Keratinocyte (primary cell): ENCODE data around the gene CAPNS1. TPM values are rescaled to one million over a fixed set of nuclear protein-coding genes. Genes with fewer than 3 reads are reported as not detected.

Source experiments
- DNase-seq: peaks from one replicate; pipeline ENCODE4 v3.0.0-alpha.2; 2011; ENCODE audit warnings: low read depth, missing footprints, low spot score
- FAIRE-seq: peaks from 2 replicates; lab custom pipeline; 2011; peaks lifted over from hg19 to GRCh38; lab: Jason Lieb, UNC
- H2AFZ ChIP-seq: 2 replicates; pipeline ENCODE4 v1.6.0; 2012; ENCODE audit warnings: low read length, control low read depth, inconsistent platforms; ENCODE audit not compliant: control insufficient read depth
- H3K27ac ChIP-seq: 2 replicates; pipeline ENCODE4 v1.5.1; 2011; ENCODE audit warnings: low read length; ENCODE audit not compliant: control insufficient read depth, insufficient read depth
- H3K27me3 ChIP-seq: 3 replicates; pipeline ENCODE4 v1.6.0; 2011; ENCODE audit warnings: low read length; ENCODE audit not compliant: control insufficient read depth, insufficient read depth; ENCODE audit errors: extremely low read depth
- H3K36me3 ChIP-seq, 2 experiments: 2 replicates in 1 of 2; 3 replicates in 1 of 2; pipeline ENCODE4 v1.5.1; 2011; ENCODE audit warnings: low read length in 2 of 2, mild to moderate bottlenecking in 1 of 2; ENCODE audit not compliant: control insufficient read depth in 2 of 2, insufficient read depth in 2 of 2; ENCODE audit errors: extremely low read depth in 1 of 2
- H3K4me1 ChIP-seq: 3 replicates; pipeline ENCODE4 v1.5.1; 2011; ENCODE audit warnings: low read length; ENCODE audit not compliant: control insufficient read depth, insufficient read depth; ENCODE audit errors: extremely low read depth
- H3K4me2 ChIP-seq: 3 replicates; pipeline ENCODE4 v1.6.0; 2011; ENCODE audit warnings: low read depth, low read length; ENCODE audit not compliant: control insufficient read depth, insufficient read depth; ENCODE audit errors: extremely low read depth
- H3K4me3 ChIP-seq, 3 experiments: fragments of 200-600 bp in 1 of 3; sonication (generic) in 1 of 3; 2 replicates in 2 of 3; 3 replicates in 1 of 3; pipeline ENCODE4 v1.5.1; 2011 to 2016; ENCODE audit warnings: low read length in 3 of 3, mild to moderate bottlenecking in 3 of 3, control low read depth in 2 of 3, inconsistent platforms in 1 of 3, low read depth in 1 of 3, mixed read lengths in 1 of 3, mixed run types in 1 of 3, moderate library complexity in 1 of 3; ENCODE audit not compliant: control insufficient read depth in 2 of 3, insufficient read depth in 2 of 3; ENCODE audit errors: extremely low read depth in 1 of 3
- H3K79me2 ChIP-seq: 2 replicates; pipeline ENCODE4 v1.6.0; 2012; ENCODE audit warnings: low read length; ENCODE audit not compliant: control insufficient read depth, insufficient read depth
- H3K9ac ChIP-seq: 3 replicates; pipeline ENCODE4 v1.6.0; 2011; ENCODE audit warnings: low read length; ENCODE audit not compliant: control insufficient read depth, insufficient read depth; ENCODE audit errors: extremely low read depth
- H3K9me1 ChIP-seq: 3 replicates; pipeline ENCODE4 v1.6.0; 2011; ENCODE audit warnings: low read length; ENCODE audit not compliant: control insufficient read depth, insufficient read depth; ENCODE audit errors: extremely low read depth
- H3K9me3 ChIP-seq: 2 replicates; pipeline ENCODE4 v1.5.1; 2012; ENCODE audit warnings: low read depth, low read length; ENCODE audit not compliant: control insufficient read depth
- H4K20me1 ChIP-seq: 3 replicates; pipeline ENCODE4 v1.6.0; 2011; ENCODE audit warnings: low read length; ENCODE audit not compliant: control insufficient read depth, insufficient read depth; ENCODE audit errors: extremely low read depth
- EZH2 ChIP-seq: IDR thresholded peaks from one replicate; pipeline ENCODE4 v1.6.1; 2012; ENCODE audit warnings: inconsistent platforms, mild to moderate bottlenecking, low read length, moderate library complexity
- dilution Hi-C: fragments of 300-500 bp; cut with MboI; formaldehyde crosslinking; loops from one replicate; pipeline ENCODE4 v1.7.0; 2020; ENCODE audit warnings: low sequenced_read_pairs; ENCODE audit not compliant: extremely low pct_ligation_motif_present
- polyA minus RNA-seq, 3 experiments: library from RNA; depleted of rRNA, polyadenylated mRNA; stranded (reverse); fragments of >200 nt; gene quantifications; 1 replicate in 1 of 3; 2 replicates in 1 of 3; 3 replicates in 1 of 3; pipeline ENCODE4 v1.2.3, GENCODE V29; 2011
- polyA plus RNA-seq, 5 experiments: library from polyadenylated mRNA; depleted of rRNA in 3 of 5; stranded (reverse) in 3 of 5; stranded (forward) in 1 of 5; unstranded in 1 of 5; fragments of >200 nt; gene quantifications; 1 replicate in 1 of 5; 2 replicates in 3 of 5; 3 replicates in 1 of 5; pipeline versions ENCODE4 v1.2.1 to v1.2.3, GENCODE V29; 2011 to 2012; ENCODE audit warnings: missing spikeins in 2 of 5, low read depth in 1 of 5, low replicate concordance in 1 of 5
- TF ChIP-seq, protein P1 (sequence below), 3 experiments: IDR thresholded peaks in 1 of 3; conservative IDR thresholded peaks in 1 of 3; optimal IDR thresholded peaks in 1 of 3; 2 replicates in 2 of 3; 3 replicates in 1 of 3; pipeline versions ENCODE3 to v1.5.1; 2011; ENCODE audit warnings: low read length in 3 of 3, mild to moderate bottlenecking in 3 of 3, moderate library complexity in 2 of 3, control low read depth in 1 of 3, inconsistent platforms in 1 of 3; ENCODE audit not compliant: insufficient read depth in 2 of 3; ENCODE audit errors: extremely low read depth in 1 of 3

Gene CAPNS1
- polyA plus RNA-seq (778 to 884 TPM (median 832 TPM) in 3 replicates), polyA minus RNA-seq (875 to 1,429 TPM (median 940 TPM) in 3 replicates)
- polyA plus RNA-seq (2011; ENCODE audit: low read depth), result 277 TPM
- 503 and 570 TPM in 2 replicates for polyA plus RNA-seq (2011; cell fraction: cytosol; rRNA removed)
- 320 and 355 TPM in 2 replicates for polyA plus RNA-seq (2011; cell fraction: nucleus; rRNA removed)
- 573 and 1,064 TPM in 2 replicates for polyA plus RNA-seq (2012; ENCODE audit: low replicate concordance)
- polyA minus RNA-seq (2011; cell fraction: cytosol; rRNA and poly(A)+ RNA removed), result 664 TPM
- 173 and 211 TPM in 2 replicates for polyA minus RNA-seq (2011; cell fraction: nucleus; rRNA and poly(A)+ RNA removed)

DNA sequence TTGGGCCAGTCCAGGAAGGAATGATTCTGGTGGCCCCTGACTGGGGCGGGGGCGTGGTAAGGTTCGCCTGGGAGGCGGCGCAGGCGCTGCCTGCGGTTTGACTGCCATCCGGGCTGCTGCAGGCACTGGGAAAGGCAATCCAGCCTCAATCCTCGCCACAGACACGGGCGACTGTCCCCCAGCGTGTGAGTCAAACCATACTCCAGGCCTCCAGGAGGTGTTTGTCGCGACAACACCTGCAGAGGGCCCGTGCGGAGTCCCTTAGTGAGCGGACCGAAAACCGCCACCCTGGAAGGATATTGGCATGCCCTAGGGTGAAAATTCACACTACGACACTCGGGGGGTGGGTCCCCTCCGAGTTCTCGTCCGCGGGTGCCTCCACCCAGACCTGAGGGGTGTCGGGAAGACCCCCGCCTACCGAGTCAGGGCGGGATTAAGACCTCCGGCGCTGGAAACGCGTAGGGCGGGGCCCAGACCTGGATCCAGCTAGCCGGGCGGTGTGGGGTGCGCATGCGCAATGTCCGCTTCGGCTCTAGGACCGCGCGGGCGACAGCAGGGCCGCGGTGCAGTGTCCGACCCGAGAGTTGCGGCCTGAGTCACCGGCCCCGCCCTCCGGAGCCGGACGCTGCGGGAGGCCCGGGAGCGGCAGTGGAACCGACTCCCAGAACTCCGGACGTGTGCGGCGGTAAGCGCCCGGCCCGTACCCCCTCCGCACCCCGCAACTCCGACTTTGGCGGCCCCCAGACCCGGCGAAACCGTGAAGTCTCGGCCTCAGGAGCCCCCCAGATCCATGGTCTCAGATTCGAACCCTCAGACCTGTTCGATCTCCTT, at the start of gene CAPNS1:
CAPNS1 (plus strand) TSS at position 594 of the 831 bp plus-strand sequence. CDS start 946 bp downstream, outside the sequence.
- Histone ChIP-seq H3K36me3 (peaks cover 13 to 24% of the 10 kb centered on the region in 2 experiments), H3K4me3 (peak within 1 kb of the TSS; percentile 89 to 100 (median 99)), H3K4me2 (peak within 1 kb of the TSS; percentile 97), H3K4me1 (peaks cover 26% of the 10 kb centered on the region), H3K9ac (peak within 1 kb of the TSS; percentile 97), H3K9me1 (peaks cover 2% of the 10 kb centered on the region), H3K27ac (peak within 1 kb of the TSS; percentile 98), H3K79me2 (peaks cover 19% of the 10 kb centered on the region), H3K27me3 (no peaks in the 10 kb centered on the region), H3K9me3 (no peaks in the 10 kb centered on the region), H4K20me1 (peaks cover 8% of the 10 kb centered on the region), H2AFZ (peak within 1 kb of the TSS; percentile 82)
- dilution Hi-C loops, result no loop called here
- no peak for DNase-seq
- TF ChIP-seq, protein P1, sequence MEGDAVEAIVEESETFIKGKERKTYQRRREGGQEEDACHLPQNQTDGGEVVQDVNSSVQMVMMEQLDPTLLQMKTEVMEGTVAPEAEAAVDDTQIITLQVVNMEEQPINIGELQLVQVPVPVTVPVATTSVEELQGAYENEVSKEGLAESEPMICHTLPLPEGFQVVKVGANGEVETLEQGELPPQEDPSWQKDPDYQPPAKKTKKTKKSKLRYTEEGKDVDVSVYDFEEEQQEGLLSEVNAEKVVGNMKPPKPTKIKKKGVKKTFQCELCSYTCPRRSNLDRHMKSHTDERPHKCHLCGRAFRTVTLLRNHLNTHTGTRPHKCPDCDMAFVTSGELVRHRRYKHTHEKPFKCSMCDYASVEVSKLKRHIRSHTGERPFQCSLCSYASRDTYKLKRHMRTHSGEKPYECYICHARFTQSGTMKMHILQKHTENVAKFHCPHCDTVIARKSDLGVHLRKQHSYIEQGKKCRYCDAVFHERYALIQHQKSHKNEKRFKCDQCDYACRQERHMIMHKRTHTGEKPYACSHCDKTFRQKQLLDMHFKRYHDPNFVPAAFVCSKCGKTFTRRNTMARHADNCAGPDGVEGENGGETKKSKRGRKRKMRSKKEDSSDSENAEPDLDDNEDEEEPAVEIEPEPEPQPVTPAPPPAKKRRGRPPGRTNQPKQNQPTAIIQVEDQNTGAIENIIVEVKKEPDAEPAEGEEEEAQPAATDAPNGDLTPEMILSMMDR (optimal IDR thresholded peaks at IDR 0.05 in 1 of 3, IDR thresholded peaks at IDR 0.05 in 1 of 3, conservative IDR thresholded peaks at IDR 0.05 in 1 of 3; ENCODE audit: extremely low read depth in 1 of 3, insufficient read depth in 2 of 3, low read length in 3 of 3), result peak in 1 of 3 experiments; percentile 4
- TF ChIP-seq EZH2, result no peak
- FAIRE-seq, result peak; percentile 48

DNA sequence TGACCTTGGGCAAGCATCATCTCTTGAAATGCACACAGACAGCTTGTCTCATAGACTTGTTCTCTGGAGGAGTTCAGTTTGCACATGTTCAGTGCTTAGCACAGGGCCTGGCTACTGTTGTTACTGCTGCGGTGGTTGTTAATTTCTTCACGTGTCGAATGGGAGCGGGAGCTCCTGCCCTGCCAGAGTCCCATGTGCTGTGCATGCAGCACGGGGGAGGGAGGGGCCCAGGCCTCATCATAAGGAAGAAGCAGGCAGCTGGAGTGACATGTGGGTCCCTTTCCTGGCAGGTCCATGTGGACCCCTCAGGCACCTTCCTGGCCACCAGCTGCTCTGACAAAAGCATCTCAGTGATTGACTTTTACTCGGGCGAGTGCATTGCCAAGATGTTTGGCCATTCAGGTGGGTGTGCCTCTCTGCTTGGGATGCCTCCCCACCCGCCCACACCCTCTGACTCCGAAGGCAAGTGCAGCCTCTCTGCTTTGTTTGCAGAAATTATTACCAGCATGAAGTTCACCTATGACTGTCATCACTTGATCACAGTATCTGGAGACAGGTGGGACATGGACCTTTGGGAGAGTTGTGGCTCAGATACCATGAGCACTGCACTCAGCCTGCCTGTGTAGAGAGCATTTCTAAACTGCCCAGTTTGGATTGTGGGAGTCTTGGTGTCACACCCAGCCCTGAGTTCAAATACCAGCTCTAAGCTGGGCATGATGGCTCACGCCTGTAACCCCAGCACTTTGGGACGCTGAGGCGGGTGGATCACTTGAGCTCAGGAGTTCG, 48.8 kb upstream of the CAPNS1 start:
- no peak overlapping the region for H2AFZ ChIP-seq
- no peaks in the 10 kb centered on the region for H3K4me1 ChIP-seq
- no peak overlapping the region for H3K4me2 ChIP-seq
- no peak overlapping the region for H3K27ac ChIP-seq
- H3K9ac ChIP-seq, result no peak overlapping the region
- no peaks in the 10 kb centered on the region for H3K27me3 ChIP-seq
- no peaks in the 10 kb centered on the region for H4K20me1 ChIP-seq
- dilution Hi-C loops, result no loop called here
- DNase-seq, result no peak
- no peak for TF ChIP-seq EZH2
- TF ChIP-seq, protein P1 (optimal IDR thresholded peaks at IDR 0.05 in 1 of 3, IDR thresholded peaks at IDR 0.05 in 1 of 3, conservative IDR thresholded peaks at IDR 0.05 in 1 of 3; ENCODE audit: extremely low read depth in 1 of 3, insufficient read depth in 2 of 3, low read length in 3 of 3), result no peak
- no peak overlapping the region for H3K4me3 ChIP-seq
- peaks cover 4 to 9% of the 10 kb centered on the region in 2 experiments for H3K36me3 ChIP-seq
- no peaks in the 10 kb centered on the region for H3K9me1 ChIP-seq
- no peaks in the 10 kb centered on the region for H3K9me3 ChIP-seq
- H3K79me2 ChIP-seq, result no peaks in the 10 kb centered on the region
- no peak for FAIRE-seq
